DMS 273 (cell line): ENCODE measurements around the gene CIAO3.

Source experiments
- DNase-seq: peaks from one replicate; lab custom pipeline; 2025; ENCODE audit not compliant: unreplicated experiment; lab: John Stamatoyannopoulos, UW

Gene CIAO3

DNA sequence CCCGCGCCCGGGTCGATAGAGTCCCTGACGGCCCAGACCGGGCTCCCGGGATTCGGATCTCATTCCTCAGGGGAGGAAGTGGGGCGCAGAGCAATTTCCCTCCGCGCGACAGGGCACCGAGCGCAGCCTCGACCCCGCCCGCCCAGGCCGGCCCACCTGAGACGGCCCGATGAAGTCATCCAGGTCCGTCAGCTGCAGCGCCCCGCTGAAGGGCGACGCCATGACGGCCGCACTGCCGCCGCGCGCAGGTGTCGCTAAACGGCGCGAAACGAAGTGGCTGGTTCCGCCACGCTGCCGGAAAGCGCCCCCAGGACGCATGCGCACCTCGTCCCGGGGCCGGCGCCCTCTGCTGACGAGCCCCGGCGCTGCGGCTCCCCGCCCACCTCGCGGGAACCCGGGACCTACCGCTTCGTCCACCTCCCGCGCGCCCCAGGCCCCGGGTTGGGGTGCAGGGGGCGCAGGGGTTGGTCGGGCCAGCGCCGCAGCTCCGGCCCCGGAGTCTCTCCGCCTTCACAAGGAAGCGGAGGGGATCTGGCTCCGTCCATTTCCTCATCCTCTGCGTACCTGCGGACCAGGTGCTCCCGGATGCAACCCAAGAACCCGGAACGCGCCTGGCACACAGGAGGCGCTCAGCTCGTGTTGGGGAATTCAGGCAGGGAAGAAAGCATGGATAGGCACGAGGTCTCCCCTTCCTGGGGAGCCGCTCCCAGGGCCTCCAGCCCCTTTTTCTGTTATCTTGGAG, at the start of gene CIAO3:
CIAO3 (minus strand) TSS at position 234 of the 742 bp plus-strand sequence; CDS start at position 222, 12 bp downstream.
- DNase-seq: peak; percentile 97

GRCh38 chr16:790086-790485, 49.3 kb upstream of the CIAO3 start:
- DNase-seq: no peak

GRCh38 chr16:789191-789850, 48.5 kb upstream of the CIAO3 start:
- DNase-seq: no peak

DNA sequence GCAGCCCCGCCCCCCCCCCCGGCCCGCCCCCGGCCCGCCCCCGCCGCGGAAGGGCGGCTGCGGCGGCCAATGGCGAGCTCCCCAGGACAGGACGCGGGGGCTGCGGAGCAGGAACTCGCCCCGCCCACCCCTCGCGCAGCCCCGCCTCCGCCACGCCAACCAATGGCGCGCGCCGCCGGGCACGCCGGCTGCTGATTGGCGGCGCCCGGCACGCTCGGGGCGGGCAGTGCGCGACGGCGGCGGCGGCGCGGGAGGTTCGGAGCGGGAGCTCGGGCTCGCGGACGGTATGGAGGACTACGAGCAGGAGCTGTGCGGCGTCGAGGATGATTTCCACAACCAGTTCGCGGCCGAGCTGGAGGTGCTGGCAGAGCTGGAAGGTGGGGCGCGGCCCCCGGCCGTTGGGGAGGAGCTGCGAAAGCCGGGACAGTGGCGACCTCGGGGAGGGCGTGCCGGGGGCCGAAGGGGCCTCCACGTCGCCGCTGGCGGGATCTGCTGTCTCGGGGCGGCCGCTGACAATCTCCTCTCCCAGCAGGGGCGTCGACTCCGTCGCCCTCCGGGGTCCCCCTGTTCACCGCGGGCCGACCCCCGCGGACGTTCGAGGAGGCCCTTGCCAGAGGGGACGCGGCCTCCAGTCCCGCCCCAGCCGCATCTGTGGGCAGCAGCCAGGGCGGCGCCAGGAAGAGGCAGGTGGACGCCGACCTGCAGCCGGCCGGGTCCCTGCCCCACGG, 47.8 kb upstream of the CIAO3 start, which contains the start of gene CHTF18:
CHTF18 (plus strand) TSS at position 222 of the 728 bp plus-strand sequence; CDS start at position 287, 65 bp downstream.
- peak; percentile 97 for DNase-seq

GRCh38 chr16:787978-788398, 47.2 kb upstream of the CIAO3 start, which contains the start of gene RPUSD1:
Gene RPUSD1, minus strand, starts transcription at chr16:788381. Its CDS starts 644 bp downstream, at chr16:787737.
- DNase-seq: peak; percentile 75

- DNase-seq: no peak
Measured at GRCh38 chr16:787321-787966, 46.6 kb upstream of the CIAO3 start.

DNA sequence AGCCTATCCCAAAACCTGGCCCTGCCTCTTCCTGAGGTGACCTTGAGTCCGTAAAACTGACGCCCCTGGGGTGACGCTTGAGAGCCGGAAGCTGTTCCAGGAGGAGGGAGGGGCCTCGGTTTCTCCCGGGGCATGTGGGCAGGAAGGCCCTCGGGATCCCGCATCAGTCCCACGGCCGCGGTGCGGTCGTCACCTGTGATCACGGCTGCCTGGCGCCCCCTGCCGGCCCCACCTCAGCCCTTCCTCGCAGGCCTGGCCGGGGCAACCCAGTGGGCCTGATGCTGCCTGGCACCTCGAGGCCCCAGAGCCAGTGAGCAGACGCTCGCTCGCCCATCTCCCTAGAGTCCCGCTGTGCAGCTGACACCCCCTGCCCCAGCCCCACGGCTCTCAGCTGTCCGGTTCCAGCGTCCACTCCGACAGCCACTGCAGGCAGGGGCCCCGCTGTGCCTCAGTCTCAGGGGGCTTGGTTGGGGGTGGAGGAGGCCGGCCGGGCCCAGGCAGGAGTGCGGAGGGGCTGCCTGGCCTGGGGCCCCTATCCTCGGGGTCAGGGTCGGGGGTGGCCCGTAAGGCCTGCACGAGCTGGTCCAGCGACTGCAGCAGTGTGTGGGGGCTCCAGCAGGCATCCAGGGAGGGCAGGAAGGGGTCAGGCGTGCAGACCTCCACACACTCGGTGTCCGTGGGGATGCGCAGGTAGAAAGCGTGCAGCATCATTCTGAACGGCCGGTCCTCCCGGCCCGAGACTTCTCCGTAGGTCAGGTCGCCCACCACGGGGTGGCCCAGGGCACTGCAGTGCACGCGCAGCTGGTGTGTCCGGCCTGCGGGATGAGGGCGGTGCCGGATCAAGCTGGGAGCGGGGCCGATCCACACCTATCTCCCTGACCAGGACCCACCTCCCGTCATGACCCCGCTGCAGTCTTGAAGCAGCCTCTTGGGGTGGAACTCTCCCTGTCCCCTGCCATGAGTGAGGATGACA, 45.1 kb upstream of the CIAO3 start:
- peak; percentile 84 for DNase-seq

GRCh38 chr16:784431-784830, 43.6 kb upstream of the CIAO3 start:
- no peak for DNase-seq

GRCh38 chr16:783404-784161, 42.8 kb upstream of the CIAO3 start:
- no peak for DNase-seq

DNA sequence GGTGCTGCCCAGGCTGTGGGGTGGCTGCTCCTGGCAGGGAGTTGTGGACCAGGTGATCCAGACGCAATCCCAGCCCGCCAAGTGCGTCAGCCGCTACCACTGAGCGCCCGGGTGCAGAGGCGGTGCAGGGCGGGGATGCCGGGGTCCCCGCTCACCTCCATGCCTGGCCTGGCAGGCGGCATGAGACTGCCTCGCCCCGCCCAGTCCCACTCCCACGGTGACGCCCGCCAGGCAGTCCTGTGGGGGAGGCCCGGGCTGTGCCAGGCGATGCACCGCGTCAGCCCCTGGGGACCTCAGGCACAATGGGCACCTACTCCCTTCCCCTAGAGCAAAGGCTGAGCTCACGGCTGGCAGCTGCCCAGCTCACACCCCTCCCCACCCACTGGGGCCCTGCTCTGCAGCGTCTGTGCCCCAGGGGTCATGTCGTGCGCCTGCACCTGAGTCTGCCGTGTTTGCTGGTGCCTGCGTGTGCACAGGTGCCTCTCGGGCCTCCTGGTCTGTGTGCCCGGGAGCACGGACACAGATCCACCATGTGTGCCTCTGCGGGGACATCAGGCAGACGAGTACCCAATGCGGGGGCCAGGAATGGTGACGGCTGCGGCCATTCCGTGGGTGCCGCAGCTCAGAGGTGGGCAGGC, 42.1 kb upstream of the CIAO3 start:
- peak; percentile 69 for DNase-seq

DNA sequence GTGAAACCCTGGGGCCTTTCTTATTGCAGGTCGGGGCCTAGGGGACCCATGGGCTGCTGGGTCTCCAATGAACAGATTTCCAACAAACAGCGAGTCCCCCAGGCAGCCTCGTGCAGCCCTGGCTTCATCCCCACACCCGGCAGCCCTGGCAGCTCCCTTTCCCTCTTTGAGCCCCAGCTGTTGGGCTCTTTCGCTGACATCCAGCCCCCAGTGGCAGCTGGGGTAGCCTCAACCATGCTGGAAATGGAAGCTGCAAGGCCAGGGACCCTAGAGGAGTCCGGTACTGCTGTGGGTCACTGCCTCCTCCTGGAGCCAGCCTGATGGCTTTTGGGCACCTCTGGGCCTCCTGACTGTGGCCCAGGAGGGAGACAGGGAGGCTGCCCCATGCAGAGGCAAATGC, 41.5 kb upstream of the CIAO3 start:
- peak; percentile 81 for DNase-seq

GRCh38 chr16:781346-782010, 40.7 kb upstream of the CIAO3 start:
- no peak for DNase-seq

DNA sequence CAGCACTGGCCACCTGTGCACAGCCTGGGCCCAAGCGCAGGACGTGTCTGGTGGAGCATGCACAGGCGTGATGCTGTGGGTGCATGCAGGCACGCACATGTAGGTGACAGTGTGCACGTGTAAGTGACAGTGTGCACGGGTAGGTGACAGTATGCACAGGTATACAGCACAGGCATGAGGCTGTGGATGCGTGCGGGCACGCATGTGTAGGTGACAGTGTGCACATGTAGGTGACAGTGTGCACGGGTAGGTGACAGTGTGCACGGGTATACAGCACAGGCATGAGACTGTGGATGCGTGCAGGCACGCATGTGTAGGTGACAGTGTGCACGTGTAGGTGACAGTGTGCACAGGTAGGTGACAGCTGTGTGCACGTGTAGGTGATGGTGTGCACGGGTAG, 39.5 kb upstream of the CIAO3 start:
- no peak for DNase-seq

- DNase-seq: no peak
Measured at GRCh38 chr16:779561-779960, 38.8 kb upstream of the CIAO3 start.

DNA sequence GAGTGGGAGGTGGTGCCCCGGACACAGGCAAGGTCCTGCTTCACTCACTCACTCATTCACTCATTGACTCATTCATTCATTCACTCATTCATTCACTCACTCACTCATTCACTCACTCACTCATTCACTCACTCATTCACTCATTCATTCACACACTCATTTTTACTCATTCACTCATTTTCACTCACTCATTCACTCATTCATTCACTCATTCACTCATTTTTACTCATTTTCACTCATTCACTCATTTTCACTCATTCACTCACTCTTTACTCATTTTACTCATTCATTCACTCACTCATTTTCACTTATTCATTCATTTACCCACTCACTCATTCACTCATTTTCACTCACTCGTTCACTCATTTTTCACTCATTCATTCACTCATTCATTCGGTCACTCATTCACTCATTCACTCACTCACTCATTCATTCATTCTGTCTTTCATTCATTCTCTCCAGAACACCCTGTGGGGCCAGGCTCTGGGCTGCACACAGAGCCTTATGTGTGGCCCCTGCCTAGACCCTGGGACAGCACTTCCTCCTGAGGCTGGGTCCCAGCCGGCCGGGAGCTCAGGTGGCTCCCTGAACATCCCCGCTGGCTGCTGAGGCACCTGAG, 38.2 kb upstream of the CIAO3 start:
- DNase-seq: no peak

- DNase-seq: no peak
Measured at GRCh38 chr16:778447-778846, 37.6 kb upstream of the CIAO3 start.

- DNase-seq: no peak
Measured at GRCh38 chr16:777826-778225, 37.0 kb upstream of the CIAO3 start.

DNA sequence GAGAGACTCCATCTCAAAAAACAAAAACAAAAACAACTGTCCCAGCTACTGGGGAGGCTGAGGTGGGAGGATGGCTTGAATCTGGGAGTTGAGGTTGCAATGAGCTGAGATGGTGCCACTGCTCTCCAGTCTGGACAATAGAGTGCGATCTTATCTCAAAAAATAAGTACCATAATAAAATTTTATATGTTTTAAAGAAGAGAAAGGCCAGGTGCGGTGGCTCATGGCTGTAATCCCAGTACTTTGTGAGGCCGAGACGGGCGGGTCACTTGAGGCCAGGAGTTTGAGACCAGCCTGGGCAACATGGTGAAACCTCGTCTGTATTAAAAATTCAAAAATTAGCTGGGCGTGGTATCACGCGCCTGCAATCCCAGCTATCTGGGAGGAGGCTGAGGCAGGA, 36.0 kb upstream of the CIAO3 start:
- DNase-seq: no peak
